T-helper 1 cell treated with Interleukin-12 subunit alpha and Interleukin-12 subunit beta and Interleukin-4 antibody, amounts not matched to agents 30 μg/mL and 1 μg/mL, for 36 hours (primary cell): ENCODE measurements around the gene ZNF428.

Experiments
- H3K27ac Mint-ChIP-seq: one replicate; pipeline ENCODE4 v1.8.0; 2021; ENCODE audit warnings: mild to moderate bottlenecking, mixed read lengths
- H3K27me3 Mint-ChIP-seq: one replicate; pipeline ENCODE4 v1.8.0; 2021; ENCODE audit warnings: low read depth, mixed read lengths
- H3K36me3 Mint-ChIP-seq: one replicate; pipeline ENCODE4 v1.8.0; 2021; ENCODE audit warnings: low read depth, mixed read lengths
- H3K4me1 Mint-ChIP-seq: one replicate; pipeline ENCODE4 v1.8.0; 2021; ENCODE audit warnings: low read depth, mixed read lengths
- H3K4me3 Mint-ChIP-seq: one replicate; pipeline ENCODE4 v1.8.0; 2021; ENCODE audit warnings: mild to moderate bottlenecking, moderate library complexity, mixed read lengths
- H3K9me3 Mint-ChIP-seq: one replicate; pipeline ENCODE4 v1.8.0; 2021; ENCODE audit warnings: mixed read lengths

Gene ZNF428

GRCh38 chr19:43578787-43579186 lies 40.6 kb downstream of the ZNF428 start:
- Mint-ChIP-seq H3K27ac (peak overlapping the region; percentile 80), H3K4me1 (peaks cover 34% of the 10 kb centered on the region), H3K4me3 (peak overlapping the region; percentile 62), H3K36me3 (peaks cover 2% of the 10 kb centered on the region), H3K9me3 (no peaks in the 10 kb centered on the region), H3K27me3 (peaks cover 6% of the 10 kb centered on the region)

DNA sequence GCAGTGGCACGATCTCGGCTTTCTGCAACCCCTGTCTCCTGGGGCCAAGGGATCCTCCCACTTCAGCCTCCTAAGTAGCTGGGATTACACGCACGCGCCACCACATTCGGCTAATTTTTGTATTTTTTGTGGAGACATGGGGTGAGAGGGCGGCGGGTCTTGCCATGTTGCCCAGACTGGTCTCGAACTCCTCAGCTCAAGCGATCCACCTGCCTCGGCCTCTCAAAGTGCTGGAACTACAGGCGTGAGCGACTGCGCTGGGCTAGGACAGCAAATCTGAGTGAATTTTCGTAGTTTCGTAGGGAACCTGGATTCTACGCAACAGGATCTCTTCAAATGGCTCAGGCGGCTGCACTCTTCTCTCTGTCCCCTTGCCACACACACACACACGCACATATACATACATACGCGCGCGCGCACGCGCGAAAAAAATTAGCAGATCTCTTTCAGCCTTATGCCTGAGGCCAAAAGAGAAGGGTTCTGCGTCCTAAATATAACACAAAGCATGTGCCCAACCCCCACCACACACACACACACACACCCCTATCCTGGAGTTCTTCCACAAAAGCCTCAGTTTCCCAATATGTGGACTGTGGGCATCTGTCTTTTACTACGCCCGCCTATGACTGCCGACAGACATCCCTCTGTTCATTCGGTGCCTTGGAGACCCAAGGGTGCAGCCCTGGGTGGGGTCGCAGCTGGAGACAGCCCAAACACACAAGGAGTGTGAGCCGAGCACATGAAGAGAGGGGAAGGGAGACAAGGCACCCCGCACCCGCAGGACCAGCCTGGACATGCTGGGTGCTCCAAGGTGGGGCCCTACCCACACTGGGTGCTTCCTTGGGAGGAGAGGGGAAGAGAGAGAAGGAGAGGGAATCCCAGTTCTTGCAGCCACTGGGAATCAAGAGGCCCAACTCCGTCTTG lies 43.2 kb downstream of the ZNF428 start:
- peak overlapping the region; percentile 63 for H3K27ac Mint-ChIP-seq
- peaks cover 34% of the 10 kb centered on the region for H3K4me1 Mint-ChIP-seq
- peaks cover 6% of the 10 kb centered on the region for H3K27me3 Mint-ChIP-seq
- H3K9me3 Mint-ChIP-seq: no peaks in the 10 kb centered on the region
- peaks cover 2% of the 10 kb centered on the region for H3K36me3 Mint-ChIP-seq
- H3K4me3 Mint-ChIP-seq: peak overlapping the region; percentile 54

DNA sequence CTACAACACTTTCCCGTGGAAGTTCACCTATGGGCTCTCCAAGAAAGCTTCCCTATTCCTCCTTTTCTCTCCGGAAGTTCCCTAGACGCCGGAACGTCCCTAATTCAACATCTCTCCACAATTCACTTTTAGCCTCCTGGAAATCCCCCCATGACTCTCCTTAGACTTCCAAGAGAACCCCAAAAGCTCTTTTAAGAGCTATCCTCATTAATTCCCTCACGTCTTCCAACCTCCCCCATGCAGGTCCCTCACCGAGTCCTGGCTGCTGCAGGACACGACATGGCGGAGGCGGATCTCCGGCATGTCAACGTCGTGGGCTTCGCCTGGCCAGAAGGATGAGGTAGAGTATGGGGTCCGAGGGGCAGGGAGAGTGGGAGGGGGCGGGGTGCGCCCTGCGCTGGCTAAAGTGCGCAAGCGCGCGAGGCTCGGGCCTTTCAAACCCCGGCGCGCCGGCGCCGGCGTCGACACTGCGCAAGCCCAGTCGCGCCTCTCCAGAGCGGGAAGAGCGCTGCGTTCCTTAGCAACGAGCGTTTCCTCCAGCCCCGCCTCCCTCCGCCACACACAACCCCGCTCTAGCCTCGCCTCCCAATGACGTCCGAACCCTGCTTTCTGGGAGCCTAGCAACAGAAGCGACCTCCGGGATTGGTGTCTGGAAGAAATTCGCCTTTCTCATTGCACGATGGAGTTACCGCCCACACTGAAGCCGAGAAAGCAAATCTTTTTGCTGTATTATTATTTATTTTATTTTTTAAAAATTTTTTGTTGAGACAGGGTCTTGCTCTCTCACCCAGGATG lies 44.1 kb downstream of the ZNF428 start, which contains the start of the genes PINLYP and XRCC1:
PINLYP (plus strand) TSS at position 646 of the 795 bp plus-strand sequence. CDS start 1,391 bp downstream, outside the sequence.
XRCC1 (minus strand) TSS at position 372 of the 795 bp plus-strand sequence; CDS start at position 303, 69 bp downstream.
- peak within 1 kb of the TSS; percentile 95 for H3K4me3 Mint-ChIP-seq
- peaks cover 34% of the 10 kb centered on the region for H3K4me1 Mint-ChIP-seq
- peaks cover 6% of the 10 kb centered on the region for H3K27me3 Mint-ChIP-seq
- no peaks in the 10 kb centered on the region for H3K9me3 Mint-ChIP-seq
- peaks cover 2% of the 10 kb centered on the region for H3K36me3 Mint-ChIP-seq
- H3K27ac Mint-ChIP-seq: peak within 1 kb of the TSS; percentile 95

DNA sequence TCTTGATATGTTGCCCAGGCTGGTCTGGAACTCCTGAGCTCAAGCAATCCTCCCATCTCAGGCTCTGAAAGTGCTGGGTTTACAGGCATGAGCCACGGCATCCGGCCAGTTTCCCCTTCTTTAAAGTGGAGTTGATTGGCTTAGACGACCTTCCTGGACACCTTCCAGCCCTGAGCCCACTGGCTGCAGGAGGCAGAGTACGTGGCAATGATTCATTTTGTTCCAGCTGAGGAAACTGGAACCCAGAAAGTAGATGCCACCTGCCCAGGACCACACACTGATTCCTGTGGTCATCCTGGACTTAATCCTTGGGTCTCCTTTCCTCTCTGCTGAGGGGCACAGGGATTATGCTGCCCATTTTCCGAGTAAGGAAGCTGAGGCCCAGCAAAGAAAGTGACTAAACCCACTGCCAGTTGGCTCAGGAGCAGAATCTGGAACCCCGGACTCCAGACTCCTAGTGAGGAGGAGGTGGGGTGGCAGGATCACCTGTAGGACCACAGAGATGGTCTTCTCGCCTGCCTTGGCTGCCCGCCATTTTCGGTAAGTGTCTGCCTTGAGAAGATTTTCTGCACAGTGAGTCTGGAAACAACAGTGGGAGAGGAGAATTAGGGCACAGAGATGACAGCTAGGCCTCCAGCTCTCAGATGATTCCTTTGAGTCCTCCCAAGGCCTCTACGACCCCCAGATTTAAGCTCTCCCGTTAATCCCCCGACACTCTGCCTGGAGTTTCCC lies 44.8 kb downstream of the ZNF428 start:
- Mint-ChIP-seq H3K4me3 (peak overlapping the region; percentile 95), H3K27ac (peak overlapping the region; percentile 95), H3K4me1 (peaks cover 33% of the 10 kb centered on the region), H3K9me3 (no peaks in the 10 kb centered on the region), H3K36me3 (peaks cover 2% of the 10 kb centered on the region), H3K27me3 (peaks cover 6% of the 10 kb centered on the region)

DNA sequence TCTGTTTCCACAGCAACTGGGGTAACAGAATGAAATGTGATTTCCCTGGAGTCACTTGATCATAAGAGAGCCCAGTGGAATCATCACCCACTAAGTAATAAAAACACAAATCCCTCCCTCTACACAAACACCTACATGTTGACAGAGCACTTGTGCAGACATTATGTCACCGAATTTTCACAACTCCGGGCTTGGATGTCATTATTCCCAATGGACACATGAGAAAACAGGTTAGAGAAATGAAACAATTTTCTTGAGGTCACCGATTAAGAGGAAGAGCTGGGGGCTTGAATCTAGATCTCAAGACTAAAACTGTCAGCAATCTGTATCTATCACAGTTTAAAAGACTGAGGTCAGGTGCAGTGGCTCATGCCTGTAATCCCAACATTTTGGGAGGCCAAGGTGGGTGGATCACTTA lies 47.2 kb downstream of the ZNF428 start:
- no peak overlapping the region for H3K4me3 Mint-ChIP-seq
- no peaks in the 10 kb centered on the region for H3K27me3 Mint-ChIP-seq
- peaks cover 1% of the 10 kb centered on the region for H3K36me3 Mint-ChIP-seq
- H3K4me1 Mint-ChIP-seq: peaks cover 25% of the 10 kb centered on the region
- H3K9me3 Mint-ChIP-seq: no peaks in the 10 kb centered on the region
- H3K27ac Mint-ChIP-seq: no peak overlapping the region

DNA sequence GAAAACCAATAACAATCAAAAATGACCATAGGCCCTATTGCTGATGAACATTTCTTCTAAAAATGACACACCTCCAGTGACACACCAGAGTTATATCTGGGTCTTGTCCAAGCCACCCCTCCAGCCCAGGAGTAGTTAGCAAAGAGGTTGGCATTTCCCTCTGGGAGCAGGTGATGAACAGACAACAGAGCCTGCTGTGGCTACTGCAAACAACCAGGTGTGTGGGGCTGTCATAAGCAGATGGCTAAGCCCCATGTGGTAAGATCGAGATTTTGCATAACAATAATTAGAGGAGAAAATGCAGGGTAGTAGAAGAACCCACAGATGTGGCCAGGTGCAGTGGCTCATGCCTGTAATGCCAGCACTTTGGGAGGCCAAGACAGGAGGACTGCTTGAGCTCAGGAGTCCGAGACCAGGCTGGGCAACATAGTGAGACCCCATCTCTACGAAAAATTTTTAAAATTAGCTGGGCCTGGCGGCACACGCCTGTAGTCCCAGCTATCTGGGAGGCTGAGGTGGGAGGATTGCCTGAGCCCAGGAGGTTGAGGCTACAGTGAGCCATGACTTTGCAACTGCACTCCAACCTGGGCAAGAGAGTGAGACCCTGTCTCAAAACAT lies 49.1 kb downstream of the ZNF428 start:
- peaks cover 15% of the 10 kb centered on the region for H3K4me1 Mint-ChIP-seq
- H3K4me3 Mint-ChIP-seq: no peak overlapping the region
- peaks cover 3% of the 10 kb centered on the region for H3K36me3 Mint-ChIP-seq
- H3K27ac Mint-ChIP-seq: no peak overlapping the region
- H3K27me3 Mint-ChIP-seq: no peaks in the 10 kb centered on the region
- H3K9me3 Mint-ChIP-seq: no peaks in the 10 kb centered on the region

DNA sequence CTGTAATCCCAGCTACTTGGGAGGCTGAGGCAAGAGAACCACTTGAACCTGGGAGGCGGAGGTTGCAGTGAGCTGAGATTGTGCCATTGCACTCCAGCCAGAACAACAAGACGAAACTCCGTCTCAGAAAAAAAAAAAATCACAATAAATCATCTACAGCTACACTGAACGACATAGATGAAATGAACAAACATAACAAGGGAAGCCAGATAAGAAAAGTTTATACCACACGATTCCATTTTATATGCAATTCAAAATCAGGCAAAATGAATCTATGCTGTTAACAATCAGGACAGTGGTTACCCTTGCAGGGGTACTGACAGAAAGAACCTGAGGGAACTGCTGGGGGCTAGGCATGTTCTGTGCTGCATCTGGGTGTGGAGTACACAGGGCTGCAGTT lies 49.8 kb downstream of the ZNF428 start:
- Mint-ChIP-seq H3K27me3 (no peaks in the 10 kb centered on the region), H3K36me3 (peaks cover 3% of the 10 kb centered on the region), H3K9me3 (no peaks in the 10 kb centered on the region), H3K27ac (no peak overlapping the region), H3K4me3 (no peak overlapping the region), H3K4me1 (peaks cover 8% of the 10 kb centered on the region)

- Mint-ChIP-seq H3K27ac (no peak overlapping the region), H3K9me3 (no peaks in the 10 kb centered on the region), H3K4me1 (peaks cover 29% of the 10 kb centered on the region), H3K4me3 (no peak overlapping the region), H3K27me3 (no peaks in the 10 kb centered on the region), H3K36me3 (peaks cover 24% of the 10 kb centered on the region)
These were observed 54.6 kb downstream of the ZNF428 start for GRCh38 chr19:43564800-43565199.

DNA sequence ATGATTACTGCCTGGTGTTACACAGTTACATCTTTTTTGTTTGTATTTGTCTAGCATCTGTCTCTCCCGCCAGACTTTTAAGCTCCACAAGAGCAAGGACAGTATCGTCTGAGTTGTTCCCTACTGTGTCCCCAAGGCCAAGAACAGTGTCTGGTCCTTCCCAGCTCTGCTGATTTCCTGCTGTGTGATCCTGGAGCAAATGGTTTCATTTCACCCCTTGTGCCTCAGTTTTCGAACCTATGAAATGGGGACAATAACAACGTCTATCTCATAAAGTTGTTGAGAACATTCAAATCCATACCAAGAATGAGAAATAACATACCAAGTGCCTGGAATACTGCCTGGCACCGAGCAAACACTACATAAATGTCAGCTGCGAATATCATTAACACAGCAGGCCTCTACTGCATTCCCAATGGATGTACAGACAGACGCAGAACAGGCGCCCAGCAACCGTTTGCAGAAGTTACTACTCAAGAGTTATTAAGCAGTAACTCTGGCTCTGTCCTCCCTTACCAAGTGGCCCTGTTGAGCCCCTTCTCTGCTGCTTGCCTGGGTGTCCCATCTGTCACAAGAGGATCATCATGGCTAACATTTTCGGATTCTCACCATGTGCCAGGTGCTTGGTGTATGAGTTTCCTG lies 55.5 kb downstream of the ZNF428 start:
- no peak overlapping the region for H3K4me3 Mint-ChIP-seq
- H3K9me3 Mint-ChIP-seq: no peaks in the 10 kb centered on the region
- peaks cover 28% of the 10 kb centered on the region for H3K4me1 Mint-ChIP-seq
- H3K27ac Mint-ChIP-seq: peak overlapping the region; percentile 80
- H3K36me3 Mint-ChIP-seq: peaks cover 24% of the 10 kb centered on the region
- no peaks in the 10 kb centered on the region for H3K27me3 Mint-ChIP-seq

GRCh38 chr19:43562698-43563241 lies 56.7 kb downstream of the ZNF428 start:
- Mint-ChIP-seq H3K27me3 (no peaks in the 10 kb centered on the region), H3K4me1 (peaks cover 28% of the 10 kb centered on the region), H3K4me3 (peak overlapping the region; percentile 14), H3K9me3 (no peaks in the 10 kb centered on the region), H3K36me3 (peaks cover 24% of the 10 kb centered on the region), H3K27ac (peak overlapping the region; percentile 80)

- H3K27ac Mint-ChIP-seq: peak overlapping the region; percentile 80
- H3K4me3 Mint-ChIP-seq: peak overlapping the region; percentile 14
- no peaks in the 10 kb centered on the region for H3K9me3 Mint-ChIP-seq
- H3K27me3 Mint-ChIP-seq: no peaks in the 10 kb centered on the region
- H3K4me1 Mint-ChIP-seq: peaks cover 28% of the 10 kb centered on the region
- peaks cover 27% of the 10 kb centered on the region for H3K36me3 Mint-ChIP-seq
These were observed 57.2 kb downstream of the ZNF428 start for GRCh38 chr19:43562226-43562697.

- Mint-ChIP-seq H3K27ac (peak overlapping the region; percentile 80), H3K4me3 (no peak overlapping the region), H3K9me3 (no peaks in the 10 kb centered on the region), H3K27me3 (no peaks in the 10 kb centered on the region), H3K36me3 (peaks cover 25% of the 10 kb centered on the region), H3K4me1 (peaks cover 28% of the 10 kb centered on the region)
These were observed 58.1 kb downstream of the ZNF428 start for GRCh38 chr19:43561139-43561970.
